Measurements from ENCODE around the gene MED29. TPM values are rescaled to one million over a fixed set of nuclear protein-coding genes. Genes with fewer than 3 reads are reported as not detected.

Gene MED29
- total and polyA plus RNA-seq, 2 of the 13 experiments (the other 11 are each of a cell fraction or from before 2014, with no cell fraction given): 14.0 to 19.7 TPM

GRCh38 chr19:39411832-39412099 is 20.6 kb downstream of the MED29 start (continued):
- TF ChIP-seq ZNF687 (CRISPR knock-in tag; IDR thresholded peaks at IDR 0.05) (no peak), ZNF589 (CRISPR knock-in tag; conservative IDR thresholded peaks at IDR 0.05) (no peak), ZBTB33 (CRISPR knock-in tag; IDR thresholded peaks at IDR 0.05) (no peak), HNF4A (CRISPR knock-in tag; IDR thresholded peaks at IDR 0.05) (peak; percentile 47; the same call in 1 of the 2 replicates), KIAA2018 (CRISPR knock-in tag; IDR thresholded peaks at IDR 0.05; ENCODE audit: borderline replicate concordance) (0 out of 2 replicates have a peak, but pooled peaks have one; percentile 18), ZNF770 (CRISPR knock-in tag; IDR thresholded peaks at IDR 0.05) (0 out of 2 replicates have a peak, but pooled peaks have one; percentile 46), DR1 (CRISPR knock-in tag; IDR thresholded peaks at IDR 0.05) (no peak), NRL (CRISPR knock-in tag; IDR thresholded peaks at IDR 0.05; ENCODE audit: borderline replicate concordance) (no peak), RCOR2 (CRISPR knock-in tag; IDR thresholded peaks at IDR 0.05) (no peak), PHF5A (CRISPR knock-in tag; IDR thresholded peaks at IDR 0.05; ENCODE audit: low read depth, unreplicated experiment) (peak; percentile 60), KLF13 (CRISPR knock-in tag; IDR thresholded peaks at IDR 0.05) (no peak), ZNF761 (CRISPR knock-in tag; conservative IDR thresholded peaks at IDR 0.05) (0 out of 2 replicates have a peak, but pooled peaks have one; percentile 17), EED (CRISPR knock-in tag; IDR thresholded peaks at IDR 0.05) (no peak)

Measured in HepG2 (cell line).